ENCODE data around the gene SRXN1.
A peak's percentile ranks its signal among the peaks of the same experiment; 100 is the strongest.
"Not testable (repeated sequence)": the region's sequence is repeated elsewhere in the genome, so short reads cannot be mapped to it uniquely, and the experiment has no call there.

The SRXN1 gene

DNA sequence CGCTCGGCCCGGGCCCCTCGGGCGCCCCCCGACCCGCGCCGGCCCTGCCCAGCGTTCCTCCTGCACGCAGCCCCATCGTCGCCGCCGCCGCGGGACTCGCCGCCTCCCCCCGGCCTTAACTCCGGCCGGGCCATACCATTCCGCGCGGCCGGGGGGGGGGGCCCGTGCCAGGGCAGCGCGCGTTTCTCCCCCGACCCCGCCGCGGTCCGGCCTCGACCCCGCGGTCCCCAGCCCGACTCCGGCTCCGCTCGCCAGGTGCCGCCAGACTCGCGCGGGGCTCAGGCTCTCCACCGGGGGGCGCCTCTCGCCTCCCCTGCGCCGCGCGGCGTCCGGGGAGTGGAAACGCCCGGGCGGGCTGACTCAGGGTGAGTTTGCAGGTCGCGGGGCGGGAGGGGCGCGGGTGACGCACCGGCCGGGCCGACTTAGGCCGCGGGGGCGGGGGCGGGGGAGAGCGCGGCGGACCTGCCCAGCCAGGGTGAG, at the start of gene SRXN1:
SRXN1 (minus strand) TSS at position 91 of the 480 bp plus-strand sequence; CDS start at position 76, 15 bp downstream.
- DNase-seq (ENCODE audit: low read depth), result peak; percentile 91

DNA sequence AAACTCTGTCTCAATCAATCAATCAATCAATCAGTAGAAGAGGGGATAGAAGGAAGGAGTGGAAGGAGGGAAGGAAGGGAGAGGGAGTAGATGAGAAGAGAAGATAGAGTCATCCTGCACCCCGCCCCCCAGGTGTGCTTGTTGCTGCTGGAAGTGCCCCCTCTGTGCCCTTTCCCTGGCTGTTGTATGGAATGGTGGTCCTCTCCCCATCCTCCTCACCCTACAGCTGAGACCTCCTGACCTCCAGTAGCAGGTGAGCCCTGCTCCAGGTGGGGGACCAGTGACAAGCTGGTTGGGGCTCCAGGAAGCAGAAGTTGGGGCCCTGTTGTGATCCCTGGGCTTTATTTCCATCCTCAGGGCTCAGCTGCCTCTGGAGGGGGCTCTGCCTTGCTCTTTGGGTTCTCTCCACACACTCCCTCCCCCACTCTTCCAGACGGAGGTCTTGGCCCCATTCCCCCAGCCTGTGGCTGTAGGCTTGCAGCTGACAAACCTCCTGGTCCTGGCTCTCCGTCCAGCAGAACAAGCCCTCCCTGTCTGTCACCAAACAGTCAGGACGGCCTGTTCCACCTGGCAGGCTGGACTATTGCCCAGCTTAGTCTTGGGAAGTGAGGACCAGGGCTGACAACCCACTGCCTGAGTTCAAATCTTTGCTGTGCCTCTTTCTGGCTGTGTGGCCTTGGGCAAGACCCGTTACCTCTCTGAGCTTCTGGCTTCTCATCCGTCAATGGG, 48.6 kb upstream of the SRXN1 start:
- DNase-seq (ENCODE audit: low read depth), result no peak

DNA sequence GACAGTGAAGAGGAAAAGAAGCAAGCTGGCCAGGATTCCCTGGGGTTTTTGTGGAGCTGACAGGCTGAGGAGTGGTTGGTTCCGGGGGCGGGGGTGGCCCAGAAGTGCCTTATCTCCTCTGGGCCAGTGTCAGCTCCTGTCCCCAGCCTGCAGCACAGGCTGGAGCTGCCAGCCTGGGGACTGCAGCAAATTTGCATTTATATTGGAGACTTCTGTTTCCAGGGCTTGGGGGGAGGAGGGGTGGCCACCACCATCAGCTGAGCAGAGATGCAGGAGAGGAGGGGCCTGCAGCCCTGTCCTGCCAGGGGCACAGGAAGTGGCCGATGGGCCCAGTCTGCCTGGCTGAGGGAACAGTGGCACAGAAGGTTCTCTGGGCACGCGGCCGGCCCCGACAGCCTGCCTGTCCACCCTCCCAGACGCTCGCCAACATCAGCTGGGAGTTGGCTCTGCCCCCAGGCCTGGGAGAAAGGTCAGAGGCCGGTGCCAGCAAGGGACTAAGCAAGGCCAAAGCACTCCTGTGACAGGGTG, 46.9 kb upstream of the SRXN1 start:
- no peak for DNase-seq (ENCODE audit: low read depth)

GRCh38 chr20:699342-699741, 46.3 kb upstream of the SRXN1 start:
- no peak for DNase-seq (ENCODE audit: low read depth)

DNA sequence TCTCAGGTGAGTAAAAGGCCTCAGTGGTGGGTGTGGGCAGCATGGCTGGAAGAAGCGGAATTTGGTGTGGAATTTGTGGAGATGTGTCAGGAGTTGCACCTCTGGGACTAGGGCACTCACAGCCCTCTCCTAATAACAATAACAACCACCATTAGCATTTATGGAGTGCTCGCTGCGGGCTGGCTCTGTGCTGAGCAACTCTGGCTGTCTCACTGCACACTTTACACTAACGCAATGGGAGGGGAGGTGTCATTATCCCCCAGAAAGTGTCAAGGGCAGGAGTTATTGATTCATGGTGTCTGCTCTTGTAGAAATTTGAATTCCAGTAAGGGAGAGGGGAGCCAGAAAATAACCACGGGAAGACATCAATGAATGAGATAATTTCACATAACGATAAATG, 45.3 kb upstream of the SRXN1 start:
- no peak for DNase-seq (ENCODE audit: low read depth)

DNA sequence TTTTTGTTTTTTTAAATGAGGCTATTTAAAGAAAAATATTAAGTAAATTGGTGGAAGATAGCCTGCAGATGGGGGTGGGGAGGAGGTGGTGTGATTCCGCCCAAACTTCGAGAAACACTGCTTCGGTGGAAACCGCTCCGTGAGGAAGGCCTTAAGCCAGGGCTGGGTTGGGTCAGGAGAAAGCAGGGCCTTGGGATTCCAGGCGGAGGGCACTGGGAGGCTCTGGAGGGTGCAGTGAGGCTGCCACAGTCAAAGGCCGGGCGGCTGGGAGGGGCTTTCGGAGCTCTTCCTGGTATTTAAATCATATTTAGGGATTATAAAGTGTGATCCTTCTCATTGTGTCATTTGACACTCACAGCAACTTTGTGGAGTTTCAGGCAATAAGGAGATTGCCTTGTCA, 44.8 kb upstream of the SRXN1 start:
- DNase-seq (ENCODE audit: low read depth), result no peak

GRCh38 chr20:695165-695866, 42.3 kb upstream of the SRXN1 start:
- no peak for DNase-seq (ENCODE audit: low read depth)

- DNase-seq (ENCODE audit: low read depth), result no peak
Measured at GRCh38 chr20:694496-694895, 41.5 kb upstream of the SRXN1 start.

DNA sequence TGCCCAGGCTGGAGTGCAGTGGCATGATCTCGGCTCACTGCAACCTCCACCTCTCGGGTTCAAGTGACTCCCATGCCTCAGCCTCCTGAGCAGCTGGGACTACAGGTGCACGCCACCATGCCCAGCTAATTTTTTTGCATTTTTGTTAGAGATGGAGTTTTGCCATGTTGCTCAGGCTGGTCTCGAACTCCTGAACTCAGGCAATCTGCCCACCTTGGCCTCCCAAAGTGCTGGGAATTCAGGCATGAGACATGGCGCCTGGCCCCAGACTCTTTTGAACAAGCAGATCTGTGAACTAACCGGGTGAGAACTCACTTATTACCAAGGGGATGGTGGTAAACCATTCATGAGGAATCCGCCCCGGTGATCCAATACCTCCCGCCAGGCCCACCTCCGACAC, 40.8 kb upstream of the SRXN1 start:
- not testable (repeated sequence) for DNase-seq (ENCODE audit: low read depth)

DNA sequence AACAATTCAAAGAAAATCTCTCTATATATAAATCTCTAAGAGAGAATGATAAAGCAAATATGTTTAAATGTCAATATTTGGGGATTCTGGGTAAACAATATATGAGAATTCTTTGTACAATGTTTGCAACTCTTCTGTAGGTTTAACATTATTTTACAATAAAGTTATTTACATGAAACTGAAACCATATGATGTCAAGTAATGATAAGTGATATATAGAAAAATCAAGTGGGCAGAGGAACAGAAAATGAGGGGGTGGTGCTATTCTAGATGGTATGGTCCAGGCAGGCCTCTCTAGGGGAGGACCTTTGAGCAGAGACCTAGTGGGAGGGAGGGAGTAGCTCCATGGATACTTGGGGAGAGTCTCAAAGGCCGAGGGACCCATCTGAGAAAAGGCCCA, 39.0 kb upstream of the SRXN1 start:
- no peak for DNase-seq (ENCODE audit: low read depth)

DNA sequence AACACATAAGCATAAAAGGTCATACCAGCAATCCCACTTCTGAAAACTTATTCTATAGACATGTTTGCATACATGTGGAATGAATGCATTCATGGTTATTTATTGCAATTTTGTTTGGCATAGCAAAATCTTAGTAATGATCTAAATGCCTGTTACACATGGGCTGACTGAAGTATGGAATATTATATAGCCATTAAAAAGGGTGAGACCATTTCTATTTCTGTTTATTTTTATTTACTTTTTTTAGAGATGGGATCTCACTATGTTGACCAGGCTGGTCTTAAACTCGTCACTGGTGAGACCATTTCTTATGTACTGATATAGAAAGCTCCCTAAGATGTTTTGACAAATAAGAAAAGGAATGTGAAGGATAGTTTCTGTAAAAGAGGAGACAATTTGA, 36.9 kb upstream of the SRXN1 start:
- DNase-seq (ENCODE audit: low read depth), result no peak

- no peak for DNase-seq (ENCODE audit: low read depth)
Measured at GRCh38 chr20:689348-689747, 36.3 kb upstream of the SRXN1 start.

GRCh38 chr20:688809-689212, 35.8 kb upstream of the SRXN1 start:
- DNase-seq (ENCODE audit: low read depth), result peak; percentile 3

GRCh38 chr20:687468-688203, 34.6 kb upstream of the SRXN1 start:
- no peak for DNase-seq (ENCODE audit: low read depth)

DNA sequence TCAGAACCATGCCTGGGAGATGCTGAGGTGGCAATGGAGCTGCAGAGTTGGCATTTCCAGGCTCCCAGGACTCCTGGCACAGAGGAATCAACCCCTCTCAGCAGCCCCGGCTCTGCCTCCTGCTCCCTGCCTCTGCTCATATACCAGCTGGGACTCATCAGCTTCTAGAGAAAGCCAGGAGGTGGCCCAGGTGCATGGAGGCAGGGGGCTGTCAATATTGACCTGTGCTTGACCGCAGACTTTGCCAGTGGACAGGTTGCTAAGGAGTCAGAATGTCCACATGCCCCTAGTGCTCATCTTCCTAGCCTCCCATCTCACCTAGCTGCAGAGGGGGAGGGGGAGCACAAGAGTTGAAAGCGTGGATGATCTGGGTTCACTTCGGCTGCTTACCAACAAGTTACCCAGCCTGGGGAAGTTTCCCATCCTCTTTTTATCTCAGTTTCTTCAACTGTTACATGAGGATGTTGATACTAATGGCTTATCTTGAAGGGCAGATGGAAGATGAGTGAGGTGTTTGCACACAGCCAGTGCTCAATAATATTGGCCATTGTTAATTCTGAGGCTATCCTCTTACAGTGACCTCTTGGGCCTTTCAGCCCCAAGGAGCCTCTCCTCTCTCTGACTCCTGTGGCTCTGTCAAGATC, 31.8 kb upstream of the SRXN1 start:
- DNase-seq (ENCODE audit: low read depth), result no peak

- no peak for DNase-seq (ENCODE audit: low read depth)
Measured at GRCh38 chr20:682123-682522, 29.1 kb upstream of the SRXN1 start.

- no peak for DNase-seq (ENCODE audit: low read depth)
Measured at GRCh38 chr20:680638-681187, 27.7 kb upstream of the SRXN1 start.

DNA sequence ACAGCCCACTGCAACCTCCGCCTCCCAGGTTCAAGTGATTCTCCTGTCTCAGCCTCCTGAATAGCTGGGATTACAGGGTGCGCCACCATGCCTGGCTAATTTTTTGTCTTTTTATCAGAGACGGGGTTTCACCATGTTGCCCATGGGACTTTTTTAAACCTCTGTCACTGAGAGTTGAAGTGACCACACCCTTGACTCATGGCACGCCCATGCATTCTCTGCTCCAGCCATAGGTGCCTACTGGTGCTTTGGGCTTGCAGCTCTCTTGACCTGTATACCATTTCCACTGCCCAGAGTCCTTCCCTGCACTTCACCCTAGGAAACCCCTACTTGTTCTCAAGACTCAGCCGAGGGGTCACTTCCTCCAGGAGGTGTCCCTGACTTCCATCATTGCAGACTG, 25.0 kb upstream of the SRXN1 start:
- DNase-seq (ENCODE audit: low read depth), result no peak

- DNase-seq (ENCODE audit: low read depth), result no peak
Measured at GRCh38 chr20:676967-677366, 24.0 kb upstream of the SRXN1 start.

DNA sequence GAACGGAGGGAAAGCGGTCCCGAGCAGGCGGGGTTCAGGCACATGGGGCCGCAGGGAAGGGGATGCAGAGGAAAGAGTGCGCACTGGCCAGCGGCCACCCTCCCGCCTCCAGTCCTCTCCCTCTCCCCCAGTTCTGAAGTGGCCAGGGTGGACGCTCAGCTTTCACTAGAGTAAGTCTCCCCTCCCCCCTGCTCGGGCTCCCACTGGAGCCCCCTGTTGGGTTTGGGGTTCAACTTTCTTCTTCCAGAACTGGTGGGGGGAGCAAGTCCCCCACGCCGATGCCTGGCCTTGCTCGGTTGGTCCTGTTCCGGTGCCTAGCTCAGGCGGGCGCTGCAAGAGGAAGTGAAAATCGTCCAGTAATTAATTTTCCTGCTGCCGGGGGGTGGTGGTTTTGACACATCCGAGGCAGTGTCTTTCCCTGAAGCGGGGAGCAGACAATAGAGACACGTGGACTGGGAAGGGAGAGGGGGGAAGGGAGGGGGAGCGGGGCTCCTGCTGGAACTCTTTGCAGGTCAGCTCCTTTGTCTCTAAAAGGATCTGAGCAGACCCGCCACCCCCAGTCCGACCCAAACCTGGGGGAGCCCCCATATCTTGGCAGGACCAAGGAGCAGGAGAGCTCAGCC, 23.4 kb upstream of the SRXN1 start:
- no peak for DNase-seq (ENCODE audit: low read depth)

Measured in EH (cell line).